ENCODE results near the gene SUSD6. TPM values are rescaled to one million over a fixed set of nuclear protein-coding genes. Genes with fewer than 3 reads are reported as not detected.
A peak's percentile ranks its signal among the peaks of the same experiment; 100 is the strongest.

The SUSD6 gene
- total RNA-seq, 2 donors from 2014 or later = 41.1 to 52.3 TPM

GRCh38 chr14:69754487-69754886 lies 143.1 kb downstream of the SUSD6 start:
- H3K36me3 ChIP-seq = no peaks in the 10 kb centered on the region
- 98% methylated on average over 2 of the region's 2 CpGs for WGBS
- no peaks in the 10 kb centered on the region for H3K9me3 ChIP-seq
- H3K27me3 ChIP-seq (replicated peaks; ENCODE audit: insufficient read depth) = no peaks in the 10 kb centered on the region
- intact Hi-C loops (cut with DNase I) = no loop called here
- no peak for TF ChIP-seq POLR2A (IDR thresholded peaks at IDR 0.05)
- no peak for TF ChIP-seq POLR2AphosphoS5 (IDR thresholded peaks at IDR 0.05)
- TF ChIP-seq CTCF (IDR thresholded peaks at IDR 0.05) = no peak
- no peak for DNase-seq (ENCODE audit: low spot score)
- no peak overlapping the region for H3K4me3 ChIP-seq
- no peaks in the 10 kb centered on the region for H3K4me1 ChIP-seq (replicated peaks)
- H3K27ac ChIP-seq = peak overlapping the region in 1 of 2 donors; percentile 85

- TF ChIP-seq POLR2A (IDR thresholded peaks at IDR 0.05) (no peak), CTCF (IDR thresholded peaks at IDR 0.05) (no peak), POLR2AphosphoS5 (IDR thresholded peaks at IDR 0.05) (no peak)
- H3K27me3 ChIP-seq (replicated peaks; ENCODE audit: insufficient read depth) = no peaks in the 10 kb centered on the region
- peak overlapping the region; percentile 69 to 85 for H3K27ac ChIP-seq
- no peak for DNase-seq (ENCODE audit: low spot score)
- no peaks in the 10 kb centered on the region for H3K4me1 ChIP-seq (replicated peaks)
- no peak overlapping the region for H3K4me3 ChIP-seq
- H3K36me3 ChIP-seq = no peaks in the 10 kb centered on the region
- intact Hi-C loops (cut with DNase I) = no loop called here
- H3K9me3 ChIP-seq = no peaks in the 10 kb centered on the region
Observed at GRCh38 chr14:69755296-69755695, 143.9 kb downstream of the SUSD6 start.

GRCh38 chr14:69755784-69756183 lies 144.4 kb downstream of the SUSD6 start:
- 52% methylated on average over 2 of the region's 2 CpGs for WGBS
- DNase-seq (ENCODE audit: low spot score) = peak; percentile 62
- H3K4me3 ChIP-seq = no peak overlapping the region
- no peaks in the 10 kb centered on the region for H3K36me3 ChIP-seq
- no peaks in the 10 kb centered on the region for H3K4me1 ChIP-seq (replicated peaks)
- no peaks in the 10 kb centered on the region for H3K9me3 ChIP-seq
- H3K27me3 ChIP-seq (replicated peaks; ENCODE audit: insufficient read depth) = no peaks in the 10 kb centered on the region
- intact Hi-C loops (cut with DNase I) = no loop called here
- H3K27ac ChIP-seq = peak overlapping the region; percentile 69 to 85
- TF ChIP-seq CTCF (IDR thresholded peaks at IDR 0.05) = no peak
- peak; percentile 83 for TF ChIP-seq POLR2AphosphoS5 (IDR thresholded peaks at IDR 0.05)

- TF ChIP-seq POLR2A (IDR thresholded peaks at IDR 0.05) (no peak), POLR2AphosphoS5 (IDR thresholded peaks at IDR 0.05) (no peak), CTCF (IDR thresholded peaks at IDR 0.05) (no peak)
- H3K9me3 ChIP-seq = no peaks in the 10 kb centered on the region
- peak overlapping the region; percentile 69 to 85 for H3K27ac ChIP-seq
- intact Hi-C loops (cut with DNase I) = no loop called here
- no peak overlapping the region for H3K4me3 ChIP-seq
- 88% methylated on average over 3 of the region's 3 CpGs for WGBS
- no peaks in the 10 kb centered on the region for H3K36me3 ChIP-seq
- DNase-seq (ENCODE audit: low spot score) = no peak
- H3K4me1 ChIP-seq (replicated peaks) = no peaks in the 10 kb centered on the region
- no peaks in the 10 kb centered on the region for H3K27me3 ChIP-seq (replicated peaks; ENCODE audit: insufficient read depth)
Observed at GRCh38 chr14:69756298-69756697, 144.9 kb downstream of the SUSD6 start.

GRCh38 chr14:69760810-69761209 lies 149.4 kb downstream of the SUSD6 start:
- 67% methylated on average over 1 of the region's 1 CpG for WGBS
- Histone ChIP-seq H3K27ac (no peak overlapping the region), H3K36me3 (no peaks in the 10 kb centered on the region), H3K27me3 (replicated peaks; ENCODE audit: insufficient read depth) (no peaks in the 10 kb centered on the region), H3K9me3 (no peaks in the 10 kb centered on the region), H3K4me3 (no peak overlapping the region), H3K4me1 (replicated peaks) (no peaks in the 10 kb centered on the region)
- no peak for DNase-seq (ENCODE audit: low spot score)
- intact Hi-C loops (cut with DNase I) = no loop called here
- no peak for TF ChIP-seq POLR2A (IDR thresholded peaks at IDR 0.05)
- no peak for TF ChIP-seq CTCF (IDR thresholded peaks at IDR 0.05)
- no peak for TF ChIP-seq POLR2AphosphoS5 (IDR thresholded peaks at IDR 0.05)

Measured in prostate gland (tissue), 2 donors.